GM10266 (cell line): ENCODE measurements around the gene TADA2B.

Source experiments
- DNase-seq: peaks from one replicate; pipeline ENCODE4 v3.0.0; 2012; ENCODE audit errors: extremely low spot score
- CTCF ChIP-seq: IDR thresholded peaks from 2 replicates; pipeline ENCODE4 v1.5.1; 2012; ENCODE audit warnings: mild to moderate bottlenecking, low read depth; ENCODE audit not compliant: control insufficient read depth, insufficient read depth; ENCODE audit errors: missing control alignments

The TADA2B gene

GRCh38 chr4:7067452-7068278 is 24.5 kb downstream of the TADA2B start, which contains the start of gene GRPEL1:
Gene GRPEL1 (minus strand): TSS chr4:7068064. CDS start chr4:7068032, 32 bp downstream.
- TF ChIP-seq CTCF: no peak
- peak; percentile 99 for DNase-seq

GRCh38 chr4:7068279-7068842 is 25.2 kb downstream of the TADA2B start:
- no peak for DNase-seq
- no peak for TF ChIP-seq CTCF

- DNase-seq: no peak
- no peak for TF ChIP-seq CTCF
These were observed 25.7 kb downstream of the TADA2B start for GRCh38 chr4:7068883-7069282.

- peak; percentile 98 for TF ChIP-seq CTCF
These were observed 27.7 kb downstream of the TADA2B start for GRCh38 chr4:7070729-7071511.

GRCh38 chr4:7073059-7073458 is 29.9 kb downstream of the TADA2B start:
- no peak for TF ChIP-seq CTCF
- DNase-seq: no peak

More at GRCh38 chr4:7070729-7071511, 27.7 kb downstream of the TADA2B start:
- DNase-seq: peak; percentile 83

GRCh38 chr4:7073526-7074390 is 30.6 kb downstream of the TADA2B start:
- DNase-seq: peak; percentile 66
- no peak for TF ChIP-seq CTCF
